Measurements from ENCODE around the gene WRAP73.

Gene WRAP73

GRCh38 chr1:3644273-3644672, 5.6 kb downstream of the WRAP73 start:
- no peak for DNase-seq

GRCh38 chr1:3642919-3643675, 6.8 kb downstream of the WRAP73 start:
- no peak for DNase-seq

GRCh38 chr1:3641816-3642215, 8.1 kb downstream of the WRAP73 start:
- no peak for DNase-seq

GRCh38 chr1:3641046-3641760, 8.7 kb downstream of the WRAP73 start:
- no peak for DNase-seq

GRCh38 chr1:3640121-3640837, 9.6 kb downstream of the WRAP73 start:
- DNase-seq: no peak

GRCh38 chr1:3639397-3639911, 10.4 kb downstream of the WRAP73 start:
- no peak for DNase-seq

- DNase-seq: no peak
These were observed 11.2 kb downstream of the WRAP73 start for GRCh38 chr1:3638676-3639075.

- DNase-seq: no peak
These were observed 11.9 kb downstream of the WRAP73 start for GRCh38 chr1:3638027-3638426.

GRCh38 chr1:3636531-3636930, 13.4 kb downstream of the WRAP73 start:
- no peak for DNase-seq

GRCh38 chr1:3636080-3636479, 13.8 kb downstream of the WRAP73 start:
- DNase-seq: no peak

GRCh38 chr1:3634059-3634800, 15.7 kb downstream of the WRAP73 start:
- DNase-seq: no peak

- DNase-seq: no peak
These were observed 16.4 kb downstream of the WRAP73 start for GRCh38 chr1:3633344-3634058.

- DNase-seq: no peak
These were observed 17.1 kb downstream of the WRAP73 start for GRCh38 chr1:3632716-3633343.

- no peak for DNase-seq
These were observed 17.6 kb downstream of the WRAP73 start for GRCh38 chr1:3632298-3632697.

- no peak for DNase-seq
These were observed 18.3 kb downstream of the WRAP73 start for GRCh38 chr1:3631320-3632260.

- no peak for DNase-seq
These were observed 19.0 kb downstream of the WRAP73 start for GRCh38 chr1:3630914-3631313.

GRCh38 chr1:3630161-3630611, 19.7 kb downstream of the WRAP73 start:
- no peak for DNase-seq

GRCh38 chr1:3629561-3630160, 20.2 kb downstream of the WRAP73 start:
- no peak for DNase-seq

GRCh38 chr1:3628445-3628844, 21.5 kb downstream of the WRAP73 start:
- no peak for DNase-seq

Data from NCI-H526 treated with DMSO at 0.1 percent for 48 hours (cell line).